GM12878 (cell line): ENCODE measurements around the gene GLTP. TPM values are rescaled to one million over a fixed set of nuclear protein-coding genes. Genes with fewer than 3 reads are reported as not detected.

Experiments used
- ATAC-seq: fragments of 200-7000 bp; cut with Tn5 transposase; 3 replicates; pipeline ENCODE4 v1.9.1; 2020; ENCODE audit warnings: mild to moderate bottlenecking, moderate library complexity
- BruUV-seq: library from RNA; stranded (reverse); fragments of 400-500 nt; replicated peaks from 2 replicates; lab custom pipeline; 2021; lab: Mats Ljungman, UMichigan
- CTCF ChIA-PET: fragments of 300-600 bp; sonication (Branson Sonifier 250); formaldehyde crosslinking; extraction: SDS; loops from one replicate; lab custom pipeline; 2021; ENCODE audit warnings: inconsistent platforms; lab: Yijun Ruan, JAX
- POLR2A ChIA-PET: fragments of 350-600 bp; formaldehyde crosslinking; extraction: SDS; loops from one replicate; lab custom pipeline; 2021; ENCODE audit warnings: inconsistent platforms; lab: Charles Lee
- RAD21 ChIA-PET: fragments of 300-600 bp; sonication (Branson Sonifier 250); formaldehyde crosslinking; loops from one replicate; lab custom pipeline; 2023; ENCODE audit warnings: antibody characterized with exemption; ENCODE audit not compliant: unreplicated experiment; lab: Charles Lee
- SMC1A ChIA-PET: fragments of 300-600 bp; sonication (Branson Sonifier 250); formaldehyde crosslinking; loops from one replicate; lab custom pipeline; 2023; ENCODE audit not compliant: unreplicated experiment, uncharacterized antibody; lab: Charles Lee
- DNase-seq: peaks from one replicate; pipeline ENCODE4 v3.0.0-alpha.2; 2011; ENCODE audit warnings: low read depth, low spot score
- FAIRE-seq: peaks from 3 replicates; lab custom pipeline; 2011; peaks lifted over from hg19 to GRCh38; lab: Jason Lieb, UNC
- H2AFZ ChIP-seq: 2 replicates; pipeline ENCODE4 v1.6.0; 2011; ENCODE audit warnings: low read depth, low read length, control low read depth; ENCODE audit not compliant: control insufficient read depth
- H3K27ac ChIP-seq: 2 replicates; pipeline ENCODE4 v1.5.1; 2011; ENCODE audit warnings: control low read depth; ENCODE audit not compliant: control insufficient read depth, insufficient read depth
- H3K27me3 ChIP-seq, 2 experiments: replicated peaks in 1 of 2; 2 replicates each; pipeline versions ENCODE4 v1.6.0 to v1.6.1; 2011; ENCODE audit warnings: low read length in 1 of 2; ENCODE audit not compliant: control insufficient read depth in 2 of 2, insufficient read depth in 2 of 2
- H3K36me3 ChIP-seq, 2 experiments: 2 replicates each; pipeline ENCODE4 v1.5.1; 2011; ENCODE audit warnings: low read length in 1 of 2; ENCODE audit not compliant: control insufficient read depth in 2 of 2, insufficient read depth in 2 of 2
- H3K4me1 ChIP-seq: 2 replicates; pipeline ENCODE4 v1.6.1; 2011; ENCODE audit warnings: mild to moderate bottlenecking, low read length, moderate library complexity, mixed read lengths; ENCODE audit not compliant: control insufficient read depth, insufficient read depth
- H3K4me2 ChIP-seq: 2 replicates; pipeline ENCODE4 v1.6.0; 2011; ENCODE audit warnings: control low read depth; ENCODE audit not compliant: control insufficient read depth, insufficient read depth
- H3K4me3 ChIP-seq: fragments of 200-600 bp; sonication (generic); 2 replicates; pipeline ENCODE4 v1.5.1; 2016
- H3K79me2 ChIP-seq: 2 replicates; pipeline ENCODE4 v1.6.0; 2011; ENCODE audit warnings: low read length; ENCODE audit not compliant: control insufficient read depth, insufficient read depth
- H3K9ac ChIP-seq: 2 replicates; pipeline ENCODE4 v1.8.0; 2011; ENCODE audit warnings: low read length, control low read depth, mixed read lengths; ENCODE audit not compliant: control insufficient read depth, insufficient read depth
- H3K9me3 ChIP-seq: replicated peaks from 3 replicates; pipeline ENCODE4 v1.5.1; 2011; ENCODE audit warnings: mild to moderate bottlenecking, low read length; ENCODE audit not compliant: control insufficient read depth, insufficient read depth
- H4K20me1 ChIP-seq: 2 replicates; pipeline ENCODE4 v1.6.0; 2011; ENCODE audit not compliant: control insufficient read depth, insufficient read depth
- HCFC1 ChIP-seq: fragments of 150-350 bp; IDR thresholded peaks from 2 replicates; pipeline ENCODE4 v1.6.1; 2014; ENCODE audit warnings: low read length
- PAX8 ChIP-seq: fragments of 450-650 bp; IDR thresholded peaks from 2 replicates; pipeline ENCODE4 v1.6.1; 2017; ENCODE audit warnings: mild to moderate bottlenecking, moderate library complexity
- PRDM15 ChIP-seq: fragments of 450-650 bp; formaldehyde crosslinking; IDR thresholded peaks from 2 replicates; pipeline ENCODE4 v1.4.0; 2020; ENCODE audit warnings: mild to moderate bottlenecking, moderate library complexity
- ZSCAN29 ChIP-seq: fragments of 450-650 bp; IDR thresholded peaks from 2 replicates; pipeline ENCODE4 v1.6.1; 2017; ENCODE audit warnings: mild to moderate bottlenecking, moderate library complexity
- WGBS: methylation state at CpG from one replicate; pipeline ENCODE4 v1.1.6; 2016; ENCODE audit warnings: low lambda C conversion rate; ENCODE audit not compliant: insufficient replicate concordance, insufficient coverage; ENCODE audit errors: missing lambda C conversion rate; 5-methylcytosine and 5-hydroxymethylcytosine counted together
- in situ Hi-C: fragments of 300-500 bp; cut with MboI; formaldehyde crosslinking; loops from 9 replicates; pipeline ENCODE4 v1.14.3; 2018; ENCODE audit warnings: mixed read lengths
- intact Hi-C: fragments of 100-400 bp; cut with micrococcal nuclease; formaldehyde crosslinking; loops from one replicate; pipeline ENCODE4 v1.14.2; 2022; ENCODE audit not compliant: unreplicated experiment
- polyA plus RNA-seq, 11 experiments: library from polyadenylated mRNA; depleted of rRNA in 4 of 11; unstranded in 6 of 11; stranded (reverse) in 5 of 11; fragments of >200 nt; fragmentation: Nextera tagmentation in 4 of 11; fragmentation: Illumina TruSeq in 1 of 11; extraction: Ambion mirVana in 4 of 11; extraction: Trizol in 1 of 11; gene quantifications; 1 replicate in 1 of 11; 2 replicates in 10 of 11; pipeline versions ENCODE4 v1.2.1 to v1.2.3, GENCODE V29; 2011 to 2016; ENCODE audit warnings: inconsistent platforms in 2 of 11, missing spikeins in 2 of 11, low read depth in 1 of 11
- total RNA-seq, 4 experiments: library from RNA; depleted of rRNA in 3 of 4; stranded (reverse); fragments of >200 nt in 3 of 4; fragmentation: Illumina TruSeq in 1 of 4; extraction: Trizol in 1 of 4; gene quantifications; 2 replicates each; pipeline versions ENCODE4 v1.2.1 to v1.2.3, GENCODE V29; 2013 to 2021

Gene GLTP
- total and polyA plus RNA-seq, 10 of the 15 experiments (the other 5 are each of a cell fraction or from before 2014, with no cell fraction given) = 16.8 to 44.0 (median 25.3) TPM

GRCh38 chr12:109824731-109825130, 55.6 kb downstream of the GLTP start:
- RAD21 ChIA-PET = no interaction called here
- 33% methylated on average over 8 of the region's 8 CpGs for WGBS
- H3K27ac ChIP-seq = no peak overlapping the region
- H3K79me2 ChIP-seq = no peaks in the 10 kb centered on the region
- FAIRE-seq = no peak
- SMC1A ChIA-PET = no interaction called here
- no peak overlapping the region for H2AFZ ChIP-seq
- no TSS peak for BruUV-seq
- no peaks in the 10 kb centered on the region for H3K36me3 ChIP-seq
- no peak for TF ChIP-seq HCFC1
- TF ChIP-seq PAX8 = no peak
- TF ChIP-seq PRDM15 = no peak
- TF ChIP-seq ZSCAN29 = no peak
- no peak overlapping the region for H3K4me2 ChIP-seq
- CTCF ChIA-PET = no interaction called here
- H3K27me3 ChIP-seq = peaks cover 0 to 2% of the 10 kb centered on the region in 2 experiments; a peak in 2 of 4 replicates
- no peaks in the 10 kb centered on the region for H4K20me1 ChIP-seq
- H3K9ac ChIP-seq = no peak overlapping the region
- no peak for DNase-seq
- in situ Hi-C loops = no loop called here
- intact Hi-C loops = no loop called here
- no peaks in the 10 kb centered on the region for H3K4me1 ChIP-seq
- no peak overlapping the region for H3K4me3 ChIP-seq
- no peaks in the 10 kb centered on the region for H3K9me3 ChIP-seq
- ATAC-seq = no peak
- POLR2A ChIA-PET = no interaction called here
